ENCODE measurements around the gene AGGF1.
"Not testable (repeated sequence)": the region's sequence is repeated elsewhere in the genome, so short reads cannot be mapped to it uniquely, and the experiment has no call there.

The AGGF1 gene

GRCh38 chr5:77104813-77105212 is 74.6 kb downstream of the AGGF1 start:
- Histone ChIP-seq H3K4me1 (ENCODE audit: insufficient read depth, poor library complexity, severe bottlenecking) (no peaks in the 10 kb centered on the region), H3K27ac (ENCODE audit: poor library complexity, severe bottlenecking) (no peak overlapping the region), H3K36me3 (ENCODE audit: low read depth) (no peaks in the 10 kb centered on the region), H3K9me3 (ENCODE audit: severe bottlenecking) (no peaks in the 10 kb centered on the region), H3K4me3 (ENCODE audit: severe bottlenecking) (no peak overlapping the region), H3K27me3 (ENCODE audit: insufficient read depth, poor library complexity, severe bottlenecking) (no peaks in the 10 kb centered on the region)
- DNase-seq (ENCODE audit: low spot score) = no peak
- no peak for ATAC-seq (ENCODE audit: low read depth)
- no peak for TF ChIP-seq CTCF (IDR thresholded peaks at IDR 0.05; ENCODE audit: poor library complexity, severe bottlenecking)

GRCh38 chr5:77107035-77107434 is 76.8 kb downstream of the AGGF1 start:
- not testable (repeated sequence) for DNase-seq (ENCODE audit: low spot score); H3K9me3 ChIP-seq (ENCODE audit: severe bottlenecking); H3K36me3 ChIP-seq (ENCODE audit: low read depth); H3K27ac ChIP-seq (ENCODE audit: poor library complexity, severe bottlenecking); ATAC-seq (ENCODE audit: low read depth); H3K4me1 ChIP-seq (ENCODE audit: insufficient read depth, poor library complexity, severe bottlenecking); H3K27me3 ChIP-seq (ENCODE audit: insufficient read depth, poor library complexity, severe bottlenecking); H3K4me3 ChIP-seq (ENCODE audit: severe bottlenecking)

Data from RWPE2 (cell line).